NCI-H226 (cell line): ENCODE data around the gene HBP1.
"Not testable (repeated sequence)": the region's sequence is repeated elsewhere in the genome, so short reads cannot be mapped to it uniquely, and the experiment has no call there.

Source experiments
- DNase-seq: peaks from one replicate; pipeline ENCODE4 v3.0.0-alpha.2; 2015

The HBP1 gene

GRCh38 chr7:107232568-107233090 is 63.8 kb downstream of the HBP1 start:
- no peak for DNase-seq

- no peak for DNase-seq
Observed at GRCh38 chr7:107233174-107233573, 64.4 kb downstream of the HBP1 start.

DNA sequence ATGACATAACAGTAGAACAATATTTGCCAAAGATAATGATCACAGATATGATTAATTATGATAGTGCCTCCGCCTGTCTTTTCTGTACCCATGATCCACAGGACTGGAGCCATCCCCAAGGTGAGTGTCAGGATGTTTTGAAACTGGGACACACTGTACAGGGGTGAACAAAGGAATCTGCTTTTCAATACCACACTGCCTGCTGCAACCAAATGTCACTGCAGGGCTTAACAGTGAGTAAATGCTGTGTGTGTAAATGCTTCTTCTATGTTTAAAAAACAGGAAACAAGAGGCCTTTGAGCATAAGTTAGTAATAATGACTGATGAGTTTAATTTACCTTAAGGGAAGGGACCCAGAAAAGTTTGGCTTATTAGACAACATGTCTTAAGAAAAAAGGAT is 65.2 kb downstream of the HBP1 start:
- DNase-seq, result no peak

DNA sequence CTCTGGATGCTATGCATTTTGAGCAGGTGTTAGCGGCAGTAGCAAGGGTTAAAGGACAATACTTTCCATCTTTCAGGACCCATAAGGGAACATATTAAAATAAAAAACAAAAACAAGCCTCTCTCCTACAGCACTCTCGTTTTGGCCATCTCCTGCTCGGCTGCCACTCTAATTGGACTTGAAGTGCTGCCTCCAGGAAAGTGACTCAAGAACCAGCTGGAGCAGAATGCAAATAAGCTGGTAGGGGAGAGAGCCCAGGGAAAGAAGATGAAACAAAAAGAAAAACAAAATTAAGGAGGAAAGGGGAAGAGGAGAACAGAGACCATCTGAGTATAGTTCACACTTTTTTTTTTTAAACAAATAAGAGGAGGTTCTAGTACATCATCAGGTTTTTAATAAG is 65.6 kb downstream of the HBP1 start:
- no peak for DNase-seq

DNA sequence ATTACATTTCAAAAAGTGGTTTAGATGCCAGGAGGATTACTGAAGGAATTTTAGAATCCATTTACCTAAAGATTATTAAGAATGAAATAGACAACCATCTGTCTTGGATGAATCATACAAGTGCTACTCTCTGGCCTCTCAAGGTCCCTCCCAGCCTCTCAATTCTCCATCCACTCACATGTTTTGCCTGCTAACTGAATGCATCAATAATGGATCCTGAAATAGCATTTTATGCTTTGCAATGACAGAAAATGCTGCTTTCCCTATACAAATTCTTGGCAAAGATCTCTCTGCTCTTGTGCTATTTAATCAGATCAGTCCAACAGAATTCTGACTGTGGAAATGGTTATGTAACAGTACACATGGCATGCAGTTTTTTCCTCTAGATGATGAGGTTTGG is 68.1 kb downstream of the HBP1 start:
- DNase-seq, result no peak

DNA sequence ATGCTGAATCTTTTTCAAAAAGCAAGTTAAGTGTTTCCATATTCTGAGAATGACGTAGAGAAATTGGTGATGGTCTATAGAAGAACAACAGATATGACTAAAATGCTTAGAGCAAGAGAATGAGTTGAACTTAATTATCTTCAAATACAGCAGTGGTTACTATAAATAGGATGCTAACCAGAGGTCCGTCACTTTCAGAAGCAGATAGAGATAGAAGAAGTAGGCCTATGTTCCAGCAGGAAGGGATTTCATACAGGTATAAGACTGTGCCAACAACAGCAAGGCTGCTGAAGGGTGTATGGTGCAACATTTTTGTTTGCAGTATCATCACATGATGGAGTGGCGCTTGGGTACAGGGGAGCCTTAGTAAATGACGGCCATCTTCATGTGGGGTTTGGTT is 68.6 kb downstream of the HBP1 start:
- no peak for DNase-seq

DNA sequence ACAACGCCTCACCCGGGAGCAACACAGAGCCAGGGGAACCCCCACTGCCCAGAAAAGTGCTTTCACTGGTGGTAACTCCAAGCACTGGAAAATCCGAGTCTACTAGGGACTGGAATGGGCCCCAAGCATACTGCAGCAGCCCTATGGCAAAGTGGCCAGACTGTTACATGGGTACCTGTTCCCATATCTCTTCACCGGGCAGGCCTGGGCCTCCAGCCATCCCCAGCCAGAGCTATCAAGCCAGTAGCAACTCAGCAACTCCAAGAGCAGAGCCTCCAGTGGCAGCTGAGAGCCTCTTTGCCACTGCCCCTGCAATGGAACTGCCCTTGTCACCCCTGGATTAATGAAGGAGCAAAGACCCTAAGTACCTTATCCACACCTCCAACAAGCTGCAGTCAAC is 73.5 kb downstream of the HBP1 start:
- DNase-seq, result no peak

DNA sequence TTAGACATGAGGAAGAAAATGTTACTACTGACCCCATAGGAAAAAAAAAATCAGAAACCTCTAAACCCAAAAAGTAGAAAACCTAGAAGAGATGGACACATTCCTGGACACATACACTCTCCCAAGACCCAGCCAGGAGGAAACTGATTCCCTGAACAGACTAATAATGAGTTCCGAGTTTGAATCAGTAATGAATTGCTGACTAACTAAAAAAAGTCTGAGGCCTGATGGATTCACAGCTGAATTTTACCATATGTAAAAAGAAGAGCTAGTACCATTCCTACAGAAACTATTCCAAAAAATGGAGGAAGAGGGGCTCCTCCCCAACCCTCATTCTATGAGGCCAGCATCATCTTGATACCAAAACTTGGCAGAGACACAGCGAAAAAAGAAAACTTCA is 75.8 kb downstream of the HBP1 start:
- no peak for DNase-seq

DNA sequence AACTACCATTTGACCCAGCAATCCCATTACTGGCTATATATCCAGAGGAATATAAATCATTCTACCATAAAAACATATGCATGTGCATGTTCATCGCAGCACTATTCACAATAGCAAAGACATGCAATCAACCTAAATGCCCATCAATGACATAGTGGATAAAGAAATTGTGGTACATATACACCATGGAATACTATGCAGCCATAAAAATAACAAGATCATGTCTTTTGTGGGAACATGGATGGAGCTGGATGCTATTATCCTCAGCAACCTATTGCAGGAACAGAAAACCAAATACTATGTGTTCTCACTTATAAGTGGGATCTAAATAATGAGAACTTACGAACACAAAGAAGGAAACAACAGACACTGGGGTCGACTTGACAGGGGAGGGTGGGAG is 78.0 kb downstream of the HBP1 start:
- DNase-seq, result not testable (repeated sequence)

- DNase-seq, result no peak
Observed at GRCh38 chr7:107248551-107249316, 79.9 kb downstream of the HBP1 start.

- no peak for DNase-seq
Observed at GRCh38 chr7:107251963-107252362, 83.2 kb downstream of the HBP1 start.
